ENCODE data around the gene ANKRD35. TPM values are rescaled to one million over a fixed set of nuclear protein-coding genes. Genes with fewer than 3 reads are reported as not detected.

ANKRD35 gene
- total RNA-seq, 1 experiment from 2014 or later: not detected

GRCh38 chr1:145918144-145918991 lies 32.7 kb upstream of the ANKRD35 start, which contains the start of gene PEX11B:
PEX11B (minus strand) TSS chr1:145918717; CDS start chr1:145918688, 29 bp downstream.
- CTCF ChIA-PET: interaction anchor here (1.0 to 1.3 kb wide), 3 partner anchors 9 to 26 kb away, joined by 4 to 7 read pairs (median 5); partner anchors contain the start of genes ITGA10 and RBM8A
- POLR2A ChIA-PET: interaction anchor here (0.8 to 1.9 kb wide), 3 partner anchors 9 to 60 kb away, joined by 5 to 9 read pairs (median 7); partner anchors contain the start of genes PIAS3 and RBM8A
- no TSS peak for BruUV-seq (replicated peaks)
- Histone ChIP-seq H3K9ac (ENCODE audit: low read length) (peak within 1 kb of the TSS; percentile 78), H3K9me2 (ENCODE audit: insufficient read depth) (no peaks in the 10 kb centered on the region), H3K79me2 (ENCODE audit: insufficient read depth, low read length) (no peaks in the 10 kb centered on the region; the same call in 1 of the 2 replicates), H3K27ac (ENCODE audit: low read depth, low read length) (peak within 1 kb of the TSS; percentile 62), H2AFZ (ENCODE audit: low read depth, low read length, poor library complexity, severe bottlenecking) (no peak within 1 kb of the TSS), H3K27me3 (ENCODE audit: insufficient read depth, low read length) (no peaks in the 10 kb centered on the region), H4K20me1 (ENCODE audit: insufficient read depth) (no peaks in the 10 kb centered on the region), H3K4me3 (replicated peaks in 1 of 2; ENCODE audit: low read depth in 1 of 2, low read length in 2 of 2) (peak within 1 kb of the TSS; percentile 74 to 95), H3K4me1 (ENCODE audit: control insufficient read depth in 1 of 2, insufficient read depth in 2 of 2, low read length in 2 of 2) (peaks cover 9 to 25% of the 10 kb centered on the region in 2 experiments; a peak in 3 of 4 replicates), H3K9me3 (ENCODE audit: control insufficient read depth in 1 of 2, insufficient read depth in 1 of 2, low read depth in 1 of 2, low read length in 2 of 2) (no peaks in the 10 kb centered on the region), H3K4me2 (ENCODE audit: low read length) (peak within 1 kb of the TSS; percentile 82), H3K36me3 (ENCODE audit: control insufficient read depth in 1 of 2, insufficient read depth in 2 of 2, low read length in 2 of 2) (peaks cover 0 to 9% of the 10 kb centered on the region in 2 experiments; a peak in 1 of 4 replicates)
- peak; percentile 75 for DNase-seq (ENCODE audit: low read depth, low spot score)
- intact Hi-C loops (cut with micrococcal nuclease): loop anchor here (5.0 kb wide), 1 partner anchor 44 kb away; the partner anchor contains the start of genes ANKRD34A and POLR3GL
- peak; percentile 84 for ATAC-seq
- RAD21 ChIA-PET (ENCODE audit: low non-redundant PET in 1 of 2, low total read pairs in 2 of 2, uncharacterized antibody in 2 of 2, unreplicated experiment in 2 of 2): no interaction called here
- peak; percentile 71 for TF ChIP-seq POLR2AphosphoS5 (IDR thresholded peaks at IDR 0.05; ENCODE audit: low read depth, low read length)
- no peak for TF ChIP-seq EZH2phosphoT487 (IDR thresholded peaks at IDR 0.05; ENCODE audit: borderline replicate concordance)
- TF ChIP-seq EZH2 (IDR thresholded peaks at IDR 0.05): no peak
- no peak for TF ChIP-seq SRF (IDR thresholded peaks at IDR 0.05; ENCODE audit: low read depth)
- TF ChIP-seq POLR2A (IDR thresholded peaks at IDR 0.05; ENCODE audit: borderline replicate concordance, extremely low read depth, insufficient read depth, insufficient read length): no peak
- TF ChIP-seq ATF3 (IDR thresholded peaks at IDR 0.05): no peak
- TF ChIP-seq RAD21 (IDR thresholded peaks at IDR 0.05; ENCODE audit: low read depth): no peak
- TF ChIP-seq EGR1 (IDR thresholded peaks at IDR 0.05; ENCODE audit: low read depth): no peak
- no peak for TF ChIP-seq JUND (IDR thresholded peaks at IDR 0.05)
- TF ChIP-seq FOSL1 (IDR thresholded peaks at IDR 0.05; ENCODE audit: low read depth): no peak
- TF ChIP-seq ZNF274 (IDR thresholded peaks at IDR 0.05; ENCODE audit: low read depth, low read length): no peak
- TF ChIP-seq ELF1 (IDR thresholded peaks at IDR 0.05; ENCODE audit: borderline replicate concordance, low read depth): peak; percentile 52; the same call in 1 of the 2 replicates
- TF ChIP-seq CBX3 (IDR thresholded peaks at IDR 0.05; ENCODE audit: low read depth): no peak
- TF ChIP-seq CEBPB (IDR thresholded peaks at IDR 0.05; ENCODE audit: low read depth): no peak
- 0 out of 2 replicates have a peak, but pooled peaks have one; percentile 8 for TF ChIP-seq ZFX (IDR thresholded peaks at IDR 0.05)
- peak; percentile 72; the same call in 1 of the 2 replicates for TF ChIP-seq SIN3A (IDR thresholded peaks at IDR 0.05; ENCODE audit: low read depth)
- TF ChIP-seq SP1 (IDR thresholded peaks at IDR 0.05; ENCODE audit: low read depth): peak; percentile 91
- peak; percentile 88 for TF ChIP-seq YY1 (IDR thresholded peaks at IDR 0.05; ENCODE audit: extremely low read depth, insufficient replicate concordance, low read depth, low read length)
- TF ChIP-seq ZBTB33 (IDR thresholded peaks at IDR 0.05; ENCODE audit: extremely low read depth, insufficient replicate concordance, low read length): peak; percentile 87
- TF ChIP-seq MAX (IDR thresholded peaks at IDR 0.05): peak; percentile 75
- peak; percentile 60 for TF ChIP-seq TCF7L2 (IDR thresholded peaks at IDR 0.05; ENCODE audit: borderline replicate concordance, extremely low read depth, insufficient read depth, insufficient read length)
- no peak for TF ChIP-seq CTCF (IDR thresholded peaks at IDR 0.05 in 2 of 3, conservative IDR thresholded peaks at IDR 0.05 in 1 of 3; ENCODE audit: borderline replicate concordance in 1 of 3, insufficient read depth in 1 of 3, low read depth in 2 of 3, low read length in 2 of 3)

All from HCT116 (cell line).